Liver (tissue), 3 donors: ENCODE measurements around the gene STAT5B.

Source experiments
- EGR1 ChIP-seq, 2 donors: IDR thresholded peaks; 2 replicates each; pipeline ENCODE4 v1.6.1; 2016 to 2018; ENCODE audit warnings: antibody characterized with exemption in 2 of 2, low read depth in 2 of 2
- FOXA1 ChIP-seq: IDR thresholded peaks from 2 replicates; pipeline ENCODE4 v1.6.1; 2016; ENCODE audit warnings: antibody characterized with exemption
- GABPA ChIP-seq, 2 donors: IDR thresholded peaks in 1 of 2; conservative IDR thresholded peaks in 1 of 2; 2 replicates each; pipeline ENCODE4 v1.6.1; 2016; ENCODE audit warnings: antibody characterized with exemption in 2 of 2, mild to moderate bottlenecking in 1 of 2, moderate library complexity in 1 of 2
- JUND ChIP-seq, 2 donors: IDR thresholded peaks; 2 replicates each; pipeline ENCODE4 v1.6.1; 2016; ENCODE audit warnings: antibody characterized with exemption in 2 of 2
- SP1 ChIP-seq: IDR thresholded peaks from 2 replicates; pipeline ENCODE4 v1.6.1; 2018; ENCODE audit warnings: antibody characterized with exemption, mild to moderate bottlenecking
- TAF1 ChIP-seq: conservative IDR thresholded peaks from 2 replicates; pipeline ENCODE4 v1.6.1; 2016; ENCODE audit warnings: antibody characterized with exemption, mild to moderate bottlenecking
- TF ChIP-seq, protein P1 (sequence below): fragments of 150-350 bp; IDR thresholded peaks from 2 replicates; pipeline ENCODE4 v1.5.1; 2017; ENCODE audit warnings: improper control_type of control experiment, low read depth, low read length; ENCODE audit not compliant: missing input control
- donor health status: healthy.
- donor health status: healthy.

GRCh38 chr17:42303694-42304093 is 27.5 kb upstream of the STAT5B start:
- TF ChIP-seq, protein P1, sequence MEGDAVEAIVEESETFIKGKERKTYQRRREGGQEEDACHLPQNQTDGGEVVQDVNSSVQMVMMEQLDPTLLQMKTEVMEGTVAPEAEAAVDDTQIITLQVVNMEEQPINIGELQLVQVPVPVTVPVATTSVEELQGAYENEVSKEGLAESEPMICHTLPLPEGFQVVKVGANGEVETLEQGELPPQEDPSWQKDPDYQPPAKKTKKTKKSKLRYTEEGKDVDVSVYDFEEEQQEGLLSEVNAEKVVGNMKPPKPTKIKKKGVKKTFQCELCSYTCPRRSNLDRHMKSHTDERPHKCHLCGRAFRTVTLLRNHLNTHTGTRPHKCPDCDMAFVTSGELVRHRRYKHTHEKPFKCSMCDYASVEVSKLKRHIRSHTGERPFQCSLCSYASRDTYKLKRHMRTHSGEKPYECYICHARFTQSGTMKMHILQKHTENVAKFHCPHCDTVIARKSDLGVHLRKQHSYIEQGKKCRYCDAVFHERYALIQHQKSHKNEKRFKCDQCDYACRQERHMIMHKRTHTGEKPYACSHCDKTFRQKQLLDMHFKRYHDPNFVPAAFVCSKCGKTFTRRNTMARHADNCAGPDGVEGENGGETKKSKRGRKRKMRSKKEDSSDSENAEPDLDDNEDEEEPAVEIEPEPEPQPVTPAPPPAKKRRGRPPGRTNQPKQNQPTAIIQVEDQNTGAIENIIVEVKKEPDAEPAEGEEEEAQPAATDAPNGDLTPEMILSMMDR = no peak
- TF ChIP-seq EGR1 (IDR thresholded peaks at IDR 0.05; ENCODE audit: low read depth in 2 of 2) (no peak), TAF1 (no peak), GABPA (IDR thresholded peaks at IDR 0.05 in 1 of 2, conservative IDR thresholded peaks at IDR 0.05 in 1 of 2) (no peak), SP1 (no peak), FOXA1 (no peak), JUND (IDR thresholded peaks at IDR 0.05) (no peak)
